A673 (cell line): ENCODE data around the gene SLC25A47. TPM values are rescaled to one million over a fixed set of nuclear protein-coding genes. Genes with fewer than 3 reads are reported as not detected.

Experiments used
- BruUV-seq: library from RNA; stranded (reverse); fragments of 400-500 nt; replicated peaks from 2 replicates; lab custom pipeline; 2021; lab: Mats Ljungman, UMichigan
- CTCF ChIA-PET: fragments of 300-600 bp; sonication (Branson Sonifier 250); formaldehyde crosslinking; loops from one replicate; lab custom pipeline; 2022; ENCODE audit warnings: antibody characterized with exemption; lab: Charles Lee
- POLR2A ChIA-PET: fragments of 300-600 bp; sonication (Branson Sonifier 250); formaldehyde crosslinking; loops from one replicate; lab custom pipeline; 2022; ENCODE audit warnings: antibody characterized with exemption; ENCODE audit not compliant: low non-redundant PET; lab: Charles Lee
- DNase-seq: peaks from one replicate; pipeline ENCODE4 v3.0.0-alpha.2; 2015; ENCODE audit warnings: low spot score
- H3K27ac ChIP-seq: fragments of 200-600 bp; sonication (generic); 2 replicates; pipeline ENCODE4 v1.5.1; 2016; ENCODE audit warnings: mixed run types, low read depth, mild to moderate bottlenecking, mixed read lengths, antibody characterized with exemption, low read length; ENCODE audit not compliant: poor library complexity, severe bottlenecking
- H3K27me3 ChIP-seq: fragments of 200-600 bp; sonication (generic); replicated peaks from 2 replicates; pipeline ENCODE4 v1.6.1; 2017; ENCODE audit warnings: mixed run types, low read depth, mild to moderate bottlenecking, mixed read lengths, antibody characterized with exemption, low read length; ENCODE audit not compliant: insufficient read depth, poor library complexity
- H3K36me3 ChIP-seq: fragments of 200-600 bp; sonication (generic); 2 replicates; pipeline ENCODE4 v1.6.1; 2016; ENCODE audit warnings: mixed run types, mild to moderate bottlenecking, mixed read lengths, antibody characterized with exemption, low read length; ENCODE audit not compliant: insufficient read depth, poor library complexity, severe bottlenecking
- H3K4me1 ChIP-seq: fragments of 200-600 bp; sonication (generic); 2 replicates; pipeline ENCODE4 v1.6.1; 2017; ENCODE audit warnings: mixed run types, mild to moderate bottlenecking, mixed read lengths, antibody characterized with exemption, low read length; ENCODE audit not compliant: insufficient read depth, poor library complexity, severe bottlenecking
- H3K4me3 ChIP-seq: fragments of 200-600 bp; sonication (generic); 2 replicates; pipeline ENCODE4 v1.5.1; 2016; ENCODE audit warnings: low read depth, mixed run types, mild to moderate bottlenecking, mixed read lengths, low read length; ENCODE audit not compliant: poor library complexity, severe bottlenecking
- H3K9me3 ChIP-seq: fragments of 200-600 bp; sonication (generic); 2 replicates; pipeline ENCODE4 v1.6.1; 2016; ENCODE audit warnings: mixed run types, low read depth, mild to moderate bottlenecking, mixed read lengths, antibody characterized with exemption, low read length; ENCODE audit not compliant: poor library complexity, severe bottlenecking
- EZH2 ChIP-seq: fragments of 200-600 bp; sonication (generic); IDR thresholded peaks from 2 replicates; pipeline ENCODE4 v1.6.1; 2017; ENCODE audit warnings: borderline replicate concordance, low read depth, mild to moderate bottlenecking, mixed read lengths, antibody characterized with exemption, low read length; ENCODE audit not compliant: poor library complexity, severe bottlenecking
- intact Hi-C: fragments of 100-400 bp; cut with micrococcal nuclease; formaldehyde crosslinking; loops from one replicate; pipeline ENCODE4 v1.10.0; 2022; ENCODE audit not compliant: unreplicated experiment
- total RNA-seq: library from RNA; stranded (reverse); gene quantifications from 2 replicates; pipeline ENCODE4 v1.2.3, GENCODE V29; 2021
- TF ChIP-seq, protein P1 (sequence below): fragments of 300-800, 200-600 bp; sonication (generic); conservative IDR thresholded peaks from 2 replicates; pipeline ENCODE4 v1.5.1; 2017; ENCODE audit warnings: low read depth, mild to moderate bottlenecking, antibody characterized with exemption, low read length, moderate library complexity, mixed read lengths

The SLC25A47 gene
- total RNA-seq, 1 experiment from 2014 or later = not detected

- POLR2A ChIA-PET = no interaction called here
- H3K27me3 ChIP-seq = no peaks in the 10 kb centered on the region
- intact Hi-C loops = no loop called here
- H3K36me3 ChIP-seq = peaks cover 34% of the 10 kb centered on the region
- no peak overlapping the region for H3K4me3 ChIP-seq
- no peak for TF ChIP-seq EZH2
- TF ChIP-seq, protein P1, sequence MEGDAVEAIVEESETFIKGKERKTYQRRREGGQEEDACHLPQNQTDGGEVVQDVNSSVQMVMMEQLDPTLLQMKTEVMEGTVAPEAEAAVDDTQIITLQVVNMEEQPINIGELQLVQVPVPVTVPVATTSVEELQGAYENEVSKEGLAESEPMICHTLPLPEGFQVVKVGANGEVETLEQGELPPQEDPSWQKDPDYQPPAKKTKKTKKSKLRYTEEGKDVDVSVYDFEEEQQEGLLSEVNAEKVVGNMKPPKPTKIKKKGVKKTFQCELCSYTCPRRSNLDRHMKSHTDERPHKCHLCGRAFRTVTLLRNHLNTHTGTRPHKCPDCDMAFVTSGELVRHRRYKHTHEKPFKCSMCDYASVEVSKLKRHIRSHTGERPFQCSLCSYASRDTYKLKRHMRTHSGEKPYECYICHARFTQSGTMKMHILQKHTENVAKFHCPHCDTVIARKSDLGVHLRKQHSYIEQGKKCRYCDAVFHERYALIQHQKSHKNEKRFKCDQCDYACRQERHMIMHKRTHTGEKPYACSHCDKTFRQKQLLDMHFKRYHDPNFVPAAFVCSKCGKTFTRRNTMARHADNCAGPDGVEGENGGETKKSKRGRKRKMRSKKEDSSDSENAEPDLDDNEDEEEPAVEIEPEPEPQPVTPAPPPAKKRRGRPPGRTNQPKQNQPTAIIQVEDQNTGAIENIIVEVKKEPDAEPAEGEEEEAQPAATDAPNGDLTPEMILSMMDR = no peak
- CTCF ChIA-PET = no interaction called here
- no peak overlapping the region for H3K27ac ChIP-seq
- no TSS peak for BruUV-seq
- H3K9me3 ChIP-seq = no peaks in the 10 kb centered on the region
- no peak for DNase-seq
- no peaks in the 10 kb centered on the region for H3K4me1 ChIP-seq
Measured at GRCh38 chr14:100339766-100340422, 16.8 kb downstream of the SLC25A47 start.

DNA sequence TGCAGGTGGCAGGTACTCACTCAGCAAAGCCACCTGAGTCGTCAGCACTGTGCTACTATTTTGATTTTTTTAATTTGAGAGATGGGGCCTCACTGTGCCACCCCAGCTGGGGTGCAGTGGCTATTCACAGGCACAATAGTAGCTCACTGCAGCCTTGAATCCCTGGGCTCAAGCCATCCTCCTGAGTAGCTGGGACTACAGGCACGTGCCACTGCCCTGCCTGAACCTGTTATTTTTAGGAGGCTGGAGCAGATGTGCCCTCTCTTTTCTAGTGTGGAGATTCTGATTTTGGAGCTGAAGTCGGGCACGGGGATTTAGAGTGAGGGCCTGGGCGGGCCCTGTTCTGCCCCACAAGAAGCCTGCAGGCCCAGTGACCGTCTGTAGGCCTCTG lies 17.3 kb downstream of the SLC25A47 start:
- no TSS peak for BruUV-seq
- ChIA-PET POLR2A (no interaction called here), CTCF (no interaction called here)
- Histone ChIP-seq H3K36me3 (peaks cover 30% of the 10 kb centered on the region), H3K4me1 (no peaks in the 10 kb centered on the region), H3K4me3 (no peak overlapping the region), H3K9me3 (no peaks in the 10 kb centered on the region), H3K27me3 (no peaks in the 10 kb centered on the region), H3K27ac (no peak overlapping the region)
- intact Hi-C loops = no loop called here
- no peak for TF ChIP-seq EZH2
- TF ChIP-seq, protein P1 = no peak
- DNase-seq = no peak

DNA sequence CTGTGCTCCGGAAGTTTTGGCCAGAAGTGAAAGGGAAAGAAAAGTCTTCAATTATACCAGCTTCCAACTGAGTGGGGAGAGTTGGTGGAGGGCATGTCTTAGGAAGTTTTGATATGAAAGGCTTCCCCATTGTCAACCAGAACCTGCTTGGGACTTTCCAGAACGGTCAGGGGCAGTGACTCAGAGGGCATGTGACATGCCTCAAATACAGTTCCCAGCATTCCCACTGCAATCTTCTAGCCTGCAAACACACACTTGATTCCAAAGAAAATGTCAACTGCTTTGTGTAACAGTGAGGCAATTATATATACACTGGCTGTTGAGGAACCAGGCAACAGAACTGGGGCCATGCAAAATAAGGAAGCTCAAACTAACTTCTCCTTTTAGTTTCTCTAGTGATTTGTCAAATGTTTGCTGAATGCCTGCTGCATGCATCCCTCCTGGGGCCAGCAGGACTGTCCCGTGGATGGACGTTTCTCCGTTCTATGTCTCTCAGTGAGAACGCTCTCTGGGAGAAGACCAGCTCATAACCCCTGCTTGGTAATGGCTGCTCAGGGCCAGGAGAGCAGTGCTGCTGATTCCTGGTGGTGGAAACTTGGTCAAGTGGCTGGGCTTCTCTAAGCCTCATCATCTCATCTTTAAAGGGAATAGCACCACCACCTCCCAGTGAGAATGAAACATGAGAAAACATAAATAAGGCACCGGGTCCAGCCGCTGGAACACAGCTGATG lies 18.3 kb downstream of the SLC25A47 start:
- intact Hi-C loops = no loop called here
- TF ChIP-seq, protein P1 = no peak
- TF ChIP-seq EZH2 = no peak
- POLR2A ChIA-PET = no interaction called here
- DNase-seq = no peak
- CTCF ChIA-PET = no interaction called here
- Histone ChIP-seq H3K36me3 (peaks cover 31% of the 10 kb centered on the region), H3K27ac (no peak overlapping the region), H3K27me3 (no peaks in the 10 kb centered on the region), H3K9me3 (no peaks in the 10 kb centered on the region), H3K4me1 (no peaks in the 10 kb centered on the region), H3K4me3 (no peak overlapping the region)
- no TSS peak for BruUV-seq
